IMR-90 (cell line): Measurements from ENCODE around the gene SPAG8. TPM values are rescaled to one million over a fixed set of nuclear protein-coding genes. Genes with fewer than 3 reads are reported as not detected.

Source experiments
- ATAC-seq: fragments of 200-7000 bp; cut with Tn5 transposase; 2 replicates; pipeline ENCODE4 v1.9.1; 2020; ENCODE audit warnings: low read depth, mild to moderate bottlenecking, moderate library complexity
- BruUV-seq: library from RNA; stranded (reverse); fragments of 400-500 nt; replicated peaks from 2 replicates; lab custom pipeline; 2021; lab: Mats Ljungman, UMichigan
- CTCF ChIA-PET: fragments of 300-600 bp; formaldehyde crosslinking; extraction: SDS; loops from one replicate; lab custom pipeline; 2021; ENCODE audit warnings: antibody characterized with exemption; lab: Yijun Ruan, JAX
- POLR2A ChIA-PET: fragments of 300-600 bp; sonication (Branson Sonifier 250); formaldehyde crosslinking; loops from one replicate; lab custom pipeline; 2022; ENCODE audit warnings: antibody characterized with exemption; ENCODE audit not compliant: unreplicated experiment; lab: Charles Lee
- DNase-seq: peaks from one replicate; pipeline ENCODE4 v3.0.0; 2013
- H2AFZ ChIP-seq: replicated peaks from 2 replicates; pipeline ENCODE3; 2013; ENCODE audit warnings: low read length, mild to moderate bottlenecking; ENCODE audit not compliant: poor library complexity
- H2AK5ac ChIP-seq: 2 replicates; pipeline ENCODE4 v1.6.1; 2013; ENCODE audit warnings: low read depth, low read length, inconsistent platforms
- H2AK9ac ChIP-seq: replicated peaks from 2 replicates; pipeline ENCODE3; 2013; ENCODE audit warnings: mild to moderate bottlenecking, low read depth, low read length, moderate library complexity; ENCODE audit not compliant: poor library complexity
- H2BK120ac ChIP-seq: 2 replicates; pipeline ENCODE4 v1.6.1; 2013; ENCODE audit warnings: low read depth, low read length, inconsistent platforms
- H2BK15ac ChIP-seq: 3 replicates; pipeline ENCODE4 v1.6.1; 2013; ENCODE audit warnings: low read depth, low read length, inconsistent platforms
- H2BK20ac ChIP-seq: 2 replicates; pipeline ENCODE4 v1.6.1; 2013; ENCODE audit warnings: low read depth, mild to moderate bottlenecking, inconsistent platforms, low read length, moderate library complexity
- H2BK5ac ChIP-seq: 2 replicates; pipeline ENCODE4 v1.6.1; 2013; ENCODE audit warnings: mild to moderate bottlenecking, low read depth, low read length, inconsistent platforms; ENCODE audit not compliant: poor library complexity, severe bottlenecking
- H3K14ac ChIP-seq: replicated peaks from 2 replicates; pipeline ENCODE4 v1.6.1; 2013; ENCODE audit warnings: low read depth, low read length, inconsistent platforms
- H3K18ac ChIP-seq: 2 replicates; pipeline ENCODE4 v1.6.1; 2013; ENCODE audit warnings: low read depth, low read length, control low read depth
- H3K23ac ChIP-seq: 2 replicates; pipeline ENCODE4 v1.6.1; 2013; ENCODE audit warnings: low read depth, low read length, inconsistent platforms
- H3K27ac ChIP-seq: 2 replicates; pipeline ENCODE4 v1.5.1; 2013; ENCODE audit warnings: mild to moderate bottlenecking, control low read depth, low read length; ENCODE audit not compliant: insufficient read depth
- H3K27me3 ChIP-seq: 2 replicates; pipeline ENCODE4 v1.6.1; 2013; ENCODE audit warnings: low read length; ENCODE audit not compliant: control insufficient read depth, insufficient read depth
- H3K36me3 ChIP-seq: 2 replicates; pipeline ENCODE4 v1.6.1; 2013; ENCODE audit warnings: low read length, mixed read lengths; ENCODE audit not compliant: control insufficient read depth, insufficient read depth
- H3K4ac ChIP-seq: 2 replicates; pipeline ENCODE4 v1.6.1; 2013; ENCODE audit warnings: low read depth, low read length, inconsistent platforms
- H3K4me1 ChIP-seq: 2 replicates; pipeline ENCODE4 v1.6.1; 2013; ENCODE audit warnings: low read length, mixed read lengths; ENCODE audit not compliant: control insufficient read depth, insufficient read depth
- H3K4me2 ChIP-seq: 2 replicates; pipeline ENCODE4 v1.6.1; 2013; ENCODE audit warnings: low read depth, mild to moderate bottlenecking, control low read depth, low read length, moderate library complexity
- H3K4me3 ChIP-seq: 2 replicates; pipeline ENCODE4 v1.5.1; 2013; ENCODE audit warnings: low read depth, mild to moderate bottlenecking, control low read depth, low read length, moderate library complexity; ENCODE audit not compliant: insufficient read depth
- H3K56ac ChIP-seq: 2 replicates; pipeline ENCODE4 v1.6.1; 2013; ENCODE audit warnings: low read length, inconsistent platforms; ENCODE audit not compliant: insufficient read depth; ENCODE audit errors: extremely low read depth
- H3K79me1 ChIP-seq, 2 experiments: 2 replicates each; pipeline ENCODE4 v1.6.1; 2013; ENCODE audit warnings: low read length in 2 of 2, inconsistent platforms in 1 of 2, low read depth in 1 of 2
- H3K9ac ChIP-seq: 2 replicates; pipeline ENCODE4 v1.6.1; 2013; ENCODE audit warnings: low read depth, low read length, control low read depth
- H3K9me1 ChIP-seq: 2 replicates; pipeline ENCODE4 v1.6.1; 2013; ENCODE audit warnings: low read length, inconsistent platforms; ENCODE audit not compliant: insufficient read depth
- H3K9me3 ChIP-seq: 2 replicates; pipeline ENCODE4 v1.6.1; 2013; ENCODE audit warnings: low read length; ENCODE audit not compliant: control insufficient read depth, insufficient read depth
- H4K20me1 ChIP-seq: 2 replicates; pipeline ENCODE4 v1.6.1; 2013; ENCODE audit warnings: low read length, inconsistent platforms; ENCODE audit not compliant: insufficient read depth
- H4K5ac ChIP-seq: 2 replicates; pipeline ENCODE4 v1.6.1; 2013; ENCODE audit warnings: mild to moderate bottlenecking, low read depth, low read length, control low read depth
- H4K8ac ChIP-seq, 2 experiments: 2 replicates each; pipeline ENCODE4 v1.6.1; 2013; ENCODE audit warnings: low read depth in 2 of 2, low read length in 2 of 2, control low read depth in 1 of 2, inconsistent platforms in 1 of 2
- H4K91ac ChIP-seq: 2 replicates; pipeline ENCODE4 v1.6.1; 2013; ENCODE audit warnings: low read depth, low read length, inconsistent platforms; ENCODE audit not compliant: insufficient read depth
- CEBPB ChIP-seq: IDR thresholded peaks from 2 replicates; pipeline ENCODE4 v1.6.1; 2012; ENCODE audit warnings: low read depth, low read length, improper control_type of control experiment
- CHD1 ChIP-seq: IDR thresholded peaks from 2 replicates; pipeline ENCODE4 v1.6.1; 2012; ENCODE audit warnings: low read depth, low read length, improper control_type of control experiment
- FOS ChIP-seq: fragments of 150-350 bp; IDR thresholded peaks from 2 replicates; pipeline ENCODE4 v1.6.1; 2016; ENCODE audit warnings: low read depth, low read length
- MAFK ChIP-seq: IDR thresholded peaks from 2 replicates; pipeline ENCODE4 v1.6.1; 2012; ENCODE audit warnings: low read depth, low read length, improper control_type of control experiment
- MAZ ChIP-seq: IDR thresholded peaks from 2 replicates; pipeline ENCODE4 v1.6.1; 2012; ENCODE audit warnings: low read depth, mild to moderate bottlenecking, low read length, improper control_type of control experiment, moderate library complexity, borderline replicate concordance
- MXI1 ChIP-seq: IDR thresholded peaks from 2 replicates; pipeline ENCODE4 v1.6.1; 2012; ENCODE audit warnings: low read depth, mild to moderate bottlenecking, low read length, moderate library complexity, borderline replicate concordance
- POLR2A ChIP-seq: IDR thresholded peaks from 2 replicates; pipeline ENCODE4 v1.6.1; 2012; ENCODE audit warnings: mild to moderate bottlenecking, low read depth, low read length
- RAD21 ChIP-seq: IDR thresholded peaks from 2 replicates; pipeline ENCODE4 v1.6.1; 2012; ENCODE audit warnings: low read length, improper control_type of control experiment
- RFX5 ChIP-seq: IDR thresholded peaks from 2 replicates; pipeline ENCODE4 v1.8.0; 2012; ENCODE audit warnings: low read depth, mild to moderate bottlenecking, low read length, moderate library complexity
- WGBS, 2 experiments: methylation state at CpG; one replicate each; pipeline versions ENCODE4 v1.1.5 to v1.1.7; 2013; ENCODE audit warnings: missing lambda C conversion rate in 2 of 2; ENCODE audit not compliant: insufficient read length in 1 of 2; ENCODE audit errors: extremely low coverage in 2 of 2; 5-methylcytosine and 5-hydroxymethylcytosine counted together
- dilution Hi-C: fragments of 300-500 bp; cut with HindIII; formaldehyde crosslinking; loops from one replicate; pipeline ENCODE4 v1.14.3; 2018; ENCODE audit warnings: low sequenced_read_pairs; ENCODE audit not compliant: unreplicated experiment
- in situ Hi-C: fragments of 300-500 bp; cut with MboI; formaldehyde crosslinking; loops from 3 replicates; pipeline ENCODE4 v1.14.3; 2019; ENCODE audit warnings: low sequenced_read_pairs, inconsistent platforms, mixed read lengths
- intact Hi-C: fragments of 100-400 bp; cut with micrococcal nuclease; formaldehyde crosslinking; loops from 2 replicates; pipeline ENCODE4 v1.10.0; 2022
- polyA plus RNA-seq, 3 experiments: library from polyadenylated mRNA; depleted of rRNA; stranded (reverse); fragments of >200 nt; gene quantifications; 2 replicates each; pipeline ENCODE4 v1.2.3, GENCODE V29; 2012; ENCODE audit warnings: low replicate concordance in 1 of 3
- total RNA-seq: library from RNA; depleted of rRNA; stranded (reverse); fragments of >200 nt; gene quantifications from 2 replicates; pipeline ENCODE4 v1.2.3, GENCODE V29; 2012
- TF ChIP-seq, protein P1 (sequence below): conservative IDR thresholded peaks from 2 replicates; pipeline ENCODE4 v1.5.1; 2012; ENCODE audit warnings: mild to moderate bottlenecking, low read depth, low read length, improper control_type of control experiment

Gene SPAG8
- total and polyA plus RNA-seq, 2 of the 4 experiments (the other 2 are of a cell fraction), result 0.72 to 0.84 TPM

DNA sequence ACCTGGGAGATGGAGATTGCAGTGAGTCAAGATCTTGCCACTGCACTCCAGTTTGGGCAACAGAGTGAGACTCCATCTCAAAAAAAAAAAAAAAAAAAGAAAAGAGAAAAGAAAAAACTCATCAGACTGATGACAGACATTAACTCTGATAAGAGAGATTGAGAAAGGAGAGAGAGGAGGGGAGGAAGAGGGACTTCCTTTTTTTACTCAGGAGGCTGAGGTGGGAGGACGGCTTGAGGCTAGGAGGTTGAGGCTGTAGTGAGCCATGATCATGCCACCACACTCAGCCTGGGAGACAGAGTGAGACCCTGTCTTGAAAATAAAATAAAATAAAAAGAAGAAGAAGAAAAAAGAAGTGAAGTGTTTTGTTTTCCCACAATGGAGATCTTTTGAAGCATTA is 48.3 kb downstream of the SPAG8 start:
- Histone ChIP-seq H2BK120ac (no peak overlapping the region), H3K9me3 (no peaks in the 10 kb centered on the region), H3K9ac (no peak overlapping the region), H2BK5ac (no peak overlapping the region), H4K5ac (no peak overlapping the region), H3K18ac (no peak overlapping the region), H2BK15ac (no peak overlapping the region), H3K4me3 (no peak overlapping the region), H2BK20ac (no peak overlapping the region), H3K14ac (no peak overlapping the region), H2AK9ac (no peak overlapping the region), H3K4ac (no peak overlapping the region), H3K36me3 (no peaks in the 10 kb centered on the region), H3K4me1 (no peaks in the 10 kb centered on the region), H2AFZ (no peak overlapping the region), H4K8ac (no peak overlapping the region), H4K20me1 (no peaks in the 10 kb centered on the region), H3K56ac (no peak overlapping the region), H3K79me1 (no peaks in the 10 kb centered on the region), H3K27me3 (peaks cover 9% of the 10 kb centered on the region), H2AK5ac (no peak overlapping the region), H4K91ac (no peak overlapping the region), H3K9me1 (no peaks in the 10 kb centered on the region), H3K4me2 (no peak overlapping the region), H3K27ac (no peak overlapping the region), H3K23ac (no peak overlapping the region)
- CTCF ChIA-PET, result interaction anchor here (1.2 kb wide), 1 partner anchor 27 kb away, joined by 3 read pairs; no protein-coding TSS in a partner anchor
- dilution Hi-C loops (no loop called here), intact Hi-C loops (no loop called here), in situ Hi-C loops (no loop called here)
- TF ChIP-seq FOS (no peak), MAFK (no peak), MXI1 (no peak), RAD21 (no peak), RFX5 (no peak), CHD1 (no peak), CEBPB (no peak), POLR2A (no peak), MAZ (no peak)
- TF ChIP-seq, protein P1, sequence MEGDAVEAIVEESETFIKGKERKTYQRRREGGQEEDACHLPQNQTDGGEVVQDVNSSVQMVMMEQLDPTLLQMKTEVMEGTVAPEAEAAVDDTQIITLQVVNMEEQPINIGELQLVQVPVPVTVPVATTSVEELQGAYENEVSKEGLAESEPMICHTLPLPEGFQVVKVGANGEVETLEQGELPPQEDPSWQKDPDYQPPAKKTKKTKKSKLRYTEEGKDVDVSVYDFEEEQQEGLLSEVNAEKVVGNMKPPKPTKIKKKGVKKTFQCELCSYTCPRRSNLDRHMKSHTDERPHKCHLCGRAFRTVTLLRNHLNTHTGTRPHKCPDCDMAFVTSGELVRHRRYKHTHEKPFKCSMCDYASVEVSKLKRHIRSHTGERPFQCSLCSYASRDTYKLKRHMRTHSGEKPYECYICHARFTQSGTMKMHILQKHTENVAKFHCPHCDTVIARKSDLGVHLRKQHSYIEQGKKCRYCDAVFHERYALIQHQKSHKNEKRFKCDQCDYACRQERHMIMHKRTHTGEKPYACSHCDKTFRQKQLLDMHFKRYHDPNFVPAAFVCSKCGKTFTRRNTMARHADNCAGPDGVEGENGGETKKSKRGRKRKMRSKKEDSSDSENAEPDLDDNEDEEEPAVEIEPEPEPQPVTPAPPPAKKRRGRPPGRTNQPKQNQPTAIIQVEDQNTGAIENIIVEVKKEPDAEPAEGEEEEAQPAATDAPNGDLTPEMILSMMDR, result no peak
- ATAC-seq, result no peak
- no peak for DNase-seq
- POLR2A ChIA-PET, result no interaction called here
- no TSS peak for BruUV-seq
- no CpG with 5 or more reads among the region's 1 CpG for WGBS, 2 experiments
